HL-60 (cell line): ENCODE data around the gene SF3B2.

ENCODE experiments used
- DNase-seq, 2 experiments: peaks; one replicate each; pipeline ENCODE4 v3.0.0-alpha.2; 2010 to 2020; ENCODE audit warnings: low read depth in 1 of 2, low spot score in 1 of 2
- H3K27ac ChIP-seq: fragments of 250-450 bp; sonication (Bioruptor Pico); replicated peaks from 2 replicates; pipeline ENCODE4 v1.5.1; 2020; ENCODE audit warnings: mild to moderate bottlenecking, moderate library complexity
- H3K27me3 ChIP-seq: fragments of 250-450 bp; sonication (Bioruptor Pico); 2 replicates; pipeline ENCODE4 v1.5.1; 2021; ENCODE audit warnings: mild to moderate bottlenecking, moderate library complexity; ENCODE audit not compliant: insufficient read depth, poor library complexity, severe bottlenecking
- H3K4me3 ChIP-seq: replicated peaks from 2 replicates; pipeline ENCODE4 v1.5.1; 2011; ENCODE audit warnings: mild to moderate bottlenecking, control low read depth, low read length; ENCODE audit not compliant: insufficient read depth
- GABPA ChIP-seq: IDR thresholded peaks from 2 replicates; pipeline ENCODE4 v1.6.1; 2012; ENCODE audit warnings: low read depth
- POLR2AphosphoS5 ChIP-seq: IDR thresholded peaks from 2 replicates; pipeline ENCODE4 v1.6.1; 2012; ENCODE audit warnings: low read depth
- SPI1 ChIP-seq: IDR thresholded peaks from 2 replicates; pipeline ENCODE4 v1.6.1; 2012; ENCODE audit warnings: low read depth, mild to moderate bottlenecking, borderline replicate concordance
- TF ChIP-seq, protein P1 (sequence below): IDR thresholded peaks from 2 replicates; pipeline ENCODE4 v1.6.1; 2012; ENCODE audit warnings: low read depth; ENCODE audit not compliant: insufficient replicate concordance
- TF ChIP-seq, protein P2 (sequence below): IDR thresholded peaks from one replicate; pipeline ENCODE4 v1.5.1; 2011; ENCODE audit warnings: low read length, control low read depth, inconsistent platforms; ENCODE audit not compliant: insufficient read depth

The SF3B2 gene

DNA sequence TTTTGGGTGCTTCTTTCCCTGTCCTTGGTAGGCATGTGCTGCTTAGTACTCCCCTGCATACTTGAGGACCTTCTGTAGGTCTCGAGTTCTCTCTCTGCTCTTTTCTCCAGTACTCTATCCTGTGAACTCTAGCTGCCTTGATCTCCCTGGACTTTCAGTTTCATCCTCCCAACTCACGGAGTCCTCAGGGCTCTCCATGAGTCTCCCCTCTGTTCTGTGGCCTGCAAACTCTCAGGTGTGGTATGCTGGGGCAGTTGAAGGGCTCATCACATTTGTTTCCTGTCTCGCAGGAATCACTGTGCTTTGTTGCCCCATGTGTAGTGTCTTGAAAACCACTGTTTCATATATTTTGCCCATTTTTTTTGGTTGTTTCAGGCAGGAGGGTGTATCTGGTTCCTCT is 14.6 kb downstream of the SF3B2 start:
- no peak overlapping the region for H3K27ac ChIP-seq
- H3K4me3 ChIP-seq, result no peak overlapping the region
- no peak for TF ChIP-seq SPI1
- no peak for TF ChIP-seq GABPA
- TF ChIP-seq, protein P1, sequence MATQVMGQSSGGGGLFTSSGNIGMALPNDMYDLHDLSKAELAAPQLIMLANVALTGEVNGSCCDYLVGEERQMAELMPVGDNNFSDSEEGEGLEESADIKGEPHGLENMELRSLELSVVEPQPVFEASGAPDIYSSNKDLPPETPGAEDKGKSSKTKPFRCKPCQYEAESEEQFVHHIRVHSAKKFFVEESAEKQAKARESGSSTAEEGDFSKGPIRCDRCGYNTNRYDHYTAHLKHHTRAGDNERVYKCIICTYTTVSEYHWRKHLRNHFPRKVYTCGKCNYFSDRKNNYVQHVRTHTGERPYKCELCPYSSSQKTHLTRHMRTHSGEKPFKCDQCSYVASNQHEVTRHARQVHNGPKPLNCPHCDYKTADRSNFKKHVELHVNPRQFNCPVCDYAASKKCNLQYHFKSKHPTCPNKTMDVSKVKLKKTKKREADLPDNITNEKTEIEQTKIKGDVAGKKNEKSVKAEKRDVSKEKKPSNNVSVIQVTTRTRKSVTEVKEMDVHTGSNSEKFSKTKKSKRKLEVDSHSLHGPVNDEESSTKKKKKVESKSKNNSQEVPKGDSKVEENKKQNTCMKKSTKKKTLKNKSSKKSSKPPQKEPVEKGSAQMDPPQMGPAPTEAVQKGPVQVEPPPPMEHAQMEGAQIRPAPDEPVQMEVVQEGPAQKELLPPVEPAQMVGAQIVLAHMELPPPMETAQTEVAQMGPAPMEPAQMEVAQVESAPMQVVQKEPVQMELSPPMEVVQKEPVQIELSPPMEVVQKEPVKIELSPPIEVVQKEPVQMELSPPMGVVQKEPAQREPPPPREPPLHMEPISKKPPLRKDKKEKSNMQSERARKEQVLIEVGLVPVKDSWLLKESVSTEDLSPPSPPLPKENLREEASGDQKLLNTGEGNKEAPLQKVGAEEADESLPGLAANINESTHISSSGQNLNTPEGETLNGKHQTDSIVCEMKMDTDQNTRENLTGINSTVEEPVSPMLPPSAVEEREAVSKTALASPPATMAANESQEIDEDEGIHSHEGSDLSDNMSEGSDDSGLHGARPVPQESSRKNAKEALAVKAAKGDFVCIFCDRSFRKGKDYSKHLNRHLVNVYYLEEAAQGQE, result no peak
- TF ChIP-seq POLR2AphosphoS5, result no peak
- TF ChIP-seq, protein P2, sequence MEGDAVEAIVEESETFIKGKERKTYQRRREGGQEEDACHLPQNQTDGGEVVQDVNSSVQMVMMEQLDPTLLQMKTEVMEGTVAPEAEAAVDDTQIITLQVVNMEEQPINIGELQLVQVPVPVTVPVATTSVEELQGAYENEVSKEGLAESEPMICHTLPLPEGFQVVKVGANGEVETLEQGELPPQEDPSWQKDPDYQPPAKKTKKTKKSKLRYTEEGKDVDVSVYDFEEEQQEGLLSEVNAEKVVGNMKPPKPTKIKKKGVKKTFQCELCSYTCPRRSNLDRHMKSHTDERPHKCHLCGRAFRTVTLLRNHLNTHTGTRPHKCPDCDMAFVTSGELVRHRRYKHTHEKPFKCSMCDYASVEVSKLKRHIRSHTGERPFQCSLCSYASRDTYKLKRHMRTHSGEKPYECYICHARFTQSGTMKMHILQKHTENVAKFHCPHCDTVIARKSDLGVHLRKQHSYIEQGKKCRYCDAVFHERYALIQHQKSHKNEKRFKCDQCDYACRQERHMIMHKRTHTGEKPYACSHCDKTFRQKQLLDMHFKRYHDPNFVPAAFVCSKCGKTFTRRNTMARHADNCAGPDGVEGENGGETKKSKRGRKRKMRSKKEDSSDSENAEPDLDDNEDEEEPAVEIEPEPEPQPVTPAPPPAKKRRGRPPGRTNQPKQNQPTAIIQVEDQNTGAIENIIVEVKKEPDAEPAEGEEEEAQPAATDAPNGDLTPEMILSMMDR, result no peak
- H3K27me3 ChIP-seq, result no peaks in the 10 kb centered on the region
- no peak for DNase-seq

DNA sequence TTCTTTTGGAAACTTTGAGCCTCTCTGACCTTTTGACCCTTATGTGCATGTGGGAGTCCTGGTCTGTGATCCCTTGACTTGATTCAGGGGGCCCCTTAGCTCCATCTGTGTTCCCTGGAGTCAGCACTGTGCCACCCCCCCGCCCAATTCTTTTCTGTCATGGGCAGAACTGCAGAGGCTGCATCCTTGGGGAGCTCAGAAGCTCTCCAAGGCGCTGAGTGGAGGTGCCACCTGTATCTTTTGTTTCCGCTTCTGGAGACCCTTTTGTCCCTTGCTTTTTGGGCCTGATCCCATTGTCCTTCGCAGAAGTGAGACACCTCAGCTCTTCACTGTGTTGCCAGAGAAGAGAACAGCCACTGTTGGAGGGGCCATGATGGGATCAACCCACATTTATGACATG is 15.5 kb downstream of the SF3B2 start:
- no peak for DNase-seq
- no peak for TF ChIP-seq POLR2AphosphoS5
- TF ChIP-seq GABPA, result no peak
- TF ChIP-seq, protein P1, result no peak
- no peak for TF ChIP-seq SPI1
- TF ChIP-seq, protein P2, result no peak
- H3K4me3 ChIP-seq, result no peak overlapping the region
- H3K27me3 ChIP-seq, result no peaks in the 10 kb centered on the region
- H3K27ac ChIP-seq, result no peak overlapping the region

DNA sequence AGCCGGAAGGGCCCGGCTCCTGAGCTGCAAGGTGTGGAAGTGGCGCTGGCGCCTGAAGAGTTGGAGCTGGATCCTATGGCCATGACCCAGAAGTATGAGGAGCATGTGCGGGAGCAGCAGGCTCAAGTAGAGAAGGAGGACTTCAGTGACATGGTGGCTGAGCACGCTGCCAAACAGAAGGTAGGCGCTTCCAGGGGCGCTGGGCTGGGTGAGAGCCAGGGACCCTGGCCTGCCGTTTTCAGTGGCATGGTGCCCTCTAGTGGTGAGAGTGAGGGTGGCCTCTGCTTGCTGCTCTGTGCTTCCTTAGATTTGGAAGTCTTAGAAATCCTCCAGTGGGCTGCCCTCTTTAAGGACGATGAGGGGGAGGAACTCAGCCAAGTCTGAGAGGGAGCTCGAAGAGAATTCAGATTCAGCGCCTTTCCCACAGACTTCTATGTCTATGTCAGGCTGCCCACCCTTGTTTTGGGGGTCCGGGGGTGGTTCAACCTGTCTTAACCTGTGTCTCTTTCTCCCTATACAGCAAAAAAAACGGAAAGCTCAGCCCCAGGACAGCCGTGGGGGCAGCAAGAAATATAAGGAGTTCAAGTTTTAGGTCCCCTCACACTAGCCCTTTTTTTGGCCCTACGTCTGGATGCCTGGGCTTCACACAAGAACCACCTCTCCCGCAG is 16.1 kb downstream of the SF3B2 start:
- H3K4me3 ChIP-seq, result no peak overlapping the region
- H3K27ac ChIP-seq, result no peak overlapping the region; the same call in 1 of the 2 replicates
- H3K27me3 ChIP-seq, result no peaks in the 10 kb centered on the region
- DNase-seq, result peak; percentile 48 to 65
- TF ChIP-seq SPI1, result no peak
- TF ChIP-seq, protein P2, result peak; percentile 86
